D721Med (cell line): Measurements from ENCODE around the gene SETDB1.
"Not testable (repeated sequence)": the region's sequence is repeated elsewhere in the genome, so short reads cannot be mapped to it uniquely, and the experiment has no call there.

Source experiments
- DNase-seq: peaks from one replicate; pipeline ENCODE4 v3.0.0; 2011; ENCODE audit warnings: low spot score; ENCODE audit not compliant: insufficient read length
- FAIRE-seq: peaks from 2 replicates; lab custom pipeline; 2011; peaks lifted over from hg19 to GRCh38; lab: Jason Lieb, UNC
- CTCF ChIP-seq: IDR thresholded peaks from 2 replicates; pipeline ENCODE4 v1.5.1; 2012; ENCODE audit warnings: mild to moderate bottlenecking, control low read depth; ENCODE audit not compliant: insufficient read depth; ENCODE audit errors: missing control alignments

The SETDB1 gene

GRCh38 chr1:150926097-150926741, at the start of gene SETDB1:
TSS of gene SETDB1 (plus strand) at chr1:150926363. CDS start at chr1:150927715, 1,352 bp downstream.
- TF ChIP-seq CTCF, result peak; percentile 23
- DNase-seq (peak; percentile 55), FAIRE-seq (peak; percentile 94)

- not testable (repeated sequence) for FAIRE-seq, DNase-seq
Observed at GRCh38 chr1:150878931-150879330, 47.2 kb upstream of the SETDB1 start.

- DNase-seq (no peak), FAIRE-seq (no peak)
- no peak for TF ChIP-seq CTCF
Observed at GRCh38 chr1:150881331-150882070, 44.7 kb upstream of the SETDB1 start.

- DNase-seq, FAIRE-seq: not testable (repeated sequence)
Observed at GRCh38 chr1:150883121-150883520, 43.0 kb upstream of the SETDB1 start.

GRCh38 chr1:150887018-150887417, 39.1 kb upstream of the SETDB1 start, which contains the start of gene CTXND2:
TSS of gene CTXND2 (plus strand) at chr1:150887136. CDS start at chr1:150912315, 25,179 bp downstream.
- DNase-seq (no peak), FAIRE-seq (no peak)
- no peak for TF ChIP-seq CTCF

GRCh38 chr1:150888727-150889126, 37.4 kb upstream of the SETDB1 start:
- no peak for TF ChIP-seq CTCF
- FAIRE-seq (no peak), DNase-seq (no peak)

- TF ChIP-seq CTCF, result no peak
- no peak for DNase-seq
- no peak for FAIRE-seq
Observed at GRCh38 chr1:150890033-150890416, 36.1 kb upstream of the SETDB1 start.

GRCh38 chr1:150893336-150893913, 32.7 kb upstream of the SETDB1 start:
- TF ChIP-seq CTCF, result no peak
- DNase-seq, result no peak
- no peak for FAIRE-seq
